HUES48 (cell line): ENCODE measurements around the gene CASTOR2.

ENCODE experiments used
- H3K27ac ChIP-seq: one replicate; pipeline ENCODE4 v1.7.0; 2013; ENCODE audit warnings: low read depth, low read length, inconsistent platforms
- H3K27me3 ChIP-seq: 2 replicates; pipeline ENCODE4 v1.6.1; 2013; ENCODE audit warnings: mild to moderate bottlenecking, low read length; ENCODE audit not compliant: control insufficient read depth, insufficient read depth
- H3K36me3 ChIP-seq: 2 replicates; pipeline ENCODE4 v1.6.1; 2013; ENCODE audit warnings: low read length; ENCODE audit not compliant: control insufficient read depth, insufficient read depth
- H3K4me1 ChIP-seq: 2 replicates; pipeline ENCODE4 v1.6.1; 2013; ENCODE audit warnings: mild to moderate bottlenecking, low read length; ENCODE audit not compliant: control insufficient read depth, insufficient read depth
- H3K4me3 ChIP-seq: 2 replicates; pipeline ENCODE4 v1.5.1; 2013; ENCODE audit warnings: mild to moderate bottlenecking, low read depth, low read length
- H3K9ac ChIP-seq: 2 replicates; pipeline ENCODE4 v1.6.1; 2013; ENCODE audit warnings: mild to moderate bottlenecking, low read depth, low read length, moderate library complexity
- H3K9me3 ChIP-seq: 2 replicates; pipeline ENCODE4 v1.6.1; 2013; ENCODE audit warnings: low read length; ENCODE audit not compliant: control insufficient read depth, insufficient read depth

CASTOR2 gene

GRCh38 chr7:75039166-75039565 lies 74.7 kb downstream of the CASTOR2 start:
- no peaks in the 10 kb centered on the region for H3K27me3 ChIP-seq
- no peaks in the 10 kb centered on the region for H3K9me3 ChIP-seq
- no peaks in the 10 kb centered on the region for H3K4me1 ChIP-seq
- no peak overlapping the region for H3K27ac ChIP-seq
- H3K9ac ChIP-seq = no peak overlapping the region
- peaks cover 23% of the 10 kb centered on the region for H3K36me3 ChIP-seq
- no peak overlapping the region for H3K4me3 ChIP-seq

DNA sequence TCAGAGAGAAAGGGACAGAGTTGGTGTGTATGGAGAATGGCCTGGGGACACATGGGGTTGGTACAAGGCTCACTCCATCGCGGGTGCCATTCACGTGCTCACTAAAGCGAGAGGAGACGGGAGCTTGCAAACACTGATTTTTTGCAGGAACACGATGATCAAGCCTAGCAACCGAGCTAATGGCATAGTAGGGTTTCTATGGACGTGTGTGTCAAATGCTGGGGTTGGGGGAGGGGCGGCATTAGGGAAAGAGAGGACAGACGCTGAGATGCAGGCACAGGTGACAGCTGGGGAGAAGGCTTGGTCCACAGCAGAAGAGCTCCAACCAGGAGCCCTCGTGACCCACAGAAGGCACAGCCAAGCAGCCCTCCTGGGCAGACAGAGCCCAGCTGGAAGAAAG lies 75.2 kb downstream of the CASTOR2 start:
- H3K27ac ChIP-seq = no peak overlapping the region
- no peaks in the 10 kb centered on the region for H3K9me3 ChIP-seq
- H3K4me1 ChIP-seq = no peaks in the 10 kb centered on the region
- no peaks in the 10 kb centered on the region for H3K27me3 ChIP-seq
- no peak overlapping the region for H3K4me3 ChIP-seq
- peaks cover 23% of the 10 kb centered on the region for H3K36me3 ChIP-seq
- no peak overlapping the region for H3K9ac ChIP-seq

DNA sequence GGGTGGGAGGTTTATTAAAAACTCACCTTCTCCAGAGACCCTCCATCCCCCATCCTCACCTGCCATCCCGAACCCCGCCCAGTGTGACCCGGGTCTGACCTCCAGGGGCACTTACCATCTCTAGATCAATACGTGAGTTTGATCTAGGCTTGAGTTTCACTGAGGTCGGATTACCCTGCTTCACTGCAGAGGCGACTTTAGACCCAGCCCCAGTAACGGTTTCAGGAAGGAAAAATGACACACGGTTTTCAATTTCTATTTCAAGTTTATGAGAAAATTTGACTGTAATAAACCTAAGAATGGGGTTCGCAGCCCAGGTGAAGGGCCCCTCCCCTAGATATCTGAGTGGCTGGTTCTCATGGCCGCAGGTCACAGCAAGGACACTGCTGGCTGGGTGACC lies 76.0 kb downstream of the CASTOR2 start:
- Histone ChIP-seq H3K27ac (no peak overlapping the region), H3K4me3 (no peak overlapping the region), H3K36me3 (peaks cover 23% of the 10 kb centered on the region), H3K27me3 (no peaks in the 10 kb centered on the region), H3K4me1 (no peaks in the 10 kb centered on the region), H3K9ac (no peak overlapping the region), H3K9me3 (no peaks in the 10 kb centered on the region)

GRCh38 chr7:75042286-75042685 lies 77.8 kb downstream of the CASTOR2 start:
- no peaks in the 10 kb centered on the region for H3K9me3 ChIP-seq
- no peak overlapping the region for H3K27ac ChIP-seq
- no peak overlapping the region for H3K9ac ChIP-seq
- H3K4me1 ChIP-seq = 0 out of 2 replicates have a peak, but pooled peaks cover 3% of the 10 kb centered on the region
- H3K4me3 ChIP-seq = no peak overlapping the region
- peaks cover 30% of the 10 kb centered on the region for H3K36me3 ChIP-seq
- no peaks in the 10 kb centered on the region for H3K27me3 ChIP-seq

- Histone ChIP-seq H3K9ac (no peak overlapping the region), H3K9me3 (no peaks in the 10 kb centered on the region), H3K36me3 (peaks cover 30% of the 10 kb centered on the region), H3K27me3 (no peaks in the 10 kb centered on the region), H3K4me1 (0 out of 2 replicates have a peak, but pooled peaks cover 3% of the 10 kb centered on the region), H3K4me3 (no peak overlapping the region), H3K27ac (no peak overlapping the region)
Observed at GRCh38 chr7:75042831-75043703, 78.6 kb downstream of the CASTOR2 start.

DNA sequence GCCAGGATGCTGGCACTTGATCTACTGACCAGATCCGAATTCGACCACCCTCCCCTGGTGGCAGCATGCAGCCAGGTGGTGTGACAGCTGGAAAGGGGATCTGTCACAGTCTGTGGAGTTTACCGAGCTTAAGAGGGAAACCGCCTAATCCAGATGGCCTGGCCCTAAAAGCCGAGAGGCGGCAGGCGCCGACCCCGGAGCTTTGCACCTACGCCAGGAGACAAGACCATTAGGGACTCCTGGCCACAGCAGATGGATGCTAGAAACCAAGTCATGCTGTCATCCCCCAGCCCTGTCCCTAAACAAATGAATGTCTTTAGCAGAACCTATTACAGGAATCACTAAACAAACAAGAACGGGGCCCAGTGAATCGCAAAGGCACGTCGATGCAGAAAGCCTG lies 81.4 kb downstream of the CASTOR2 start:
- Histone ChIP-seq H3K4me1 (0 out of 2 replicates have a peak, but pooled peaks cover 3% of the 10 kb centered on the region), H3K27ac (no peak overlapping the region), H3K9ac (no peak overlapping the region), H3K36me3 (peaks cover 55% of the 10 kb centered on the region), H3K27me3 (no peaks in the 10 kb centered on the region), H3K4me3 (no peak overlapping the region), H3K9me3 (no peaks in the 10 kb centered on the region)

GRCh38 chr7:75048435-75049379 lies 84.2 kb downstream of the CASTOR2 start:
- Histone ChIP-seq H3K4me3 (no peak overlapping the region), H3K4me1 (0 out of 2 replicates have a peak, but pooled peaks cover 3% of the 10 kb centered on the region), H3K9ac (no peak overlapping the region), H3K27me3 (no peaks in the 10 kb centered on the region), H3K9me3 (no peaks in the 10 kb centered on the region), H3K36me3 (peaks cover 55% of the 10 kb centered on the region), H3K27ac (no peak overlapping the region)

DNA sequence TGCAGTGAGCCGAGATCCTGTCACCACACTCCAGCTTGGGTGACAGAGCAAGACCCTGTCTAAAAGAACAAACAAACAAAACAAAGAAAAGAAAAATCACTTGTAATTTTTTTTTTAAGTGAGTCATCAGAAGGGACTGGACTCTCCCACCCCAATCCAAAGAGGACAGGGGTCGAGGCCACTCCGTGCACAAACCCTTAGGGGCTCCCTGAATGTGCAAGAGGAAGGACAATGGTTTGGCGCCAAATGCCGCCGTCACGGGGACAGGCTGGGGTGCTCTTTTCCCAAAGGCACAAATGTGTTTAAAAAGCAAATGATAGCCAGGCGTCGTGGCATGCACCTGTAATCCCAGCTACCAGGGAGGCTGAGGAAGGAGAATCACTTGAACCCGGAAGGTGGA lies 85.3 kb downstream of the CASTOR2 start:
- Histone ChIP-seq H3K27ac (no peak overlapping the region), H3K4me3 (no peak overlapping the region), H3K27me3 (no peaks in the 10 kb centered on the region), H3K9me3 (no peaks in the 10 kb centered on the region), H3K9ac (no peak overlapping the region), H3K4me1 (0 out of 2 replicates have a peak, but pooled peaks cover 3% of the 10 kb centered on the region), H3K36me3 (peaks cover 62% of the 10 kb centered on the region)

- Histone ChIP-seq H3K27me3 (no peaks in the 10 kb centered on the region), H3K4me1 (0 out of 2 replicates have a peak, but pooled peaks cover 3% of the 10 kb centered on the region), H3K36me3 (peaks cover 69% of the 10 kb centered on the region), H3K27ac (no peak overlapping the region), H3K9ac (no peak overlapping the region), H3K9me3 (no peaks in the 10 kb centered on the region), H3K4me3 (no peak overlapping the region)
Observed at GRCh38 chr7:75050501-75050900, 86.0 kb downstream of the CASTOR2 start.

DNA sequence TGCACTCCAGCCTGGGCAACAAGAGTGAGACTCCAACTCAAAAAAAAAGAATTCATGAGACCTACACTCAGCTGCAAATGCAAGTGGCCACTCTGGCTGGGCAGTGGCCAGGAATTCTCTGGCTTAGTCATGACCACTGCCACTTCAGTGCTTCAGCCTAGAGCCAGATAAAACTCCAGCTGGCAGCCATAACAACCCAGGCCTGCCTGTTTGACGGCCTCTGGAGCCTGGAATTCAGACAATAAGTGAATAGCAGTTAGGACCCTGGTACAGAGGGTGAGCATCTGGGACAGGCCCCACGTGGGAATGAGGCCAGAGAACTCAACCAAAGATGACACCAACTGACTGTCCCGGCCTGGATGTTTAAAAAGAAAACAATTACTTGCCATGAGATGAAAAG lies 90.2 kb downstream of the CASTOR2 start:
- no peak overlapping the region for H3K9ac ChIP-seq
- no peaks in the 10 kb centered on the region for H3K4me1 ChIP-seq
- no peaks in the 10 kb centered on the region for H3K9me3 ChIP-seq
- H3K4me3 ChIP-seq = no peak overlapping the region
- H3K36me3 ChIP-seq = peaks cover 88% of the 10 kb centered on the region
- H3K27ac ChIP-seq = no peak overlapping the region
- H3K27me3 ChIP-seq = no peaks in the 10 kb centered on the region

DNA sequence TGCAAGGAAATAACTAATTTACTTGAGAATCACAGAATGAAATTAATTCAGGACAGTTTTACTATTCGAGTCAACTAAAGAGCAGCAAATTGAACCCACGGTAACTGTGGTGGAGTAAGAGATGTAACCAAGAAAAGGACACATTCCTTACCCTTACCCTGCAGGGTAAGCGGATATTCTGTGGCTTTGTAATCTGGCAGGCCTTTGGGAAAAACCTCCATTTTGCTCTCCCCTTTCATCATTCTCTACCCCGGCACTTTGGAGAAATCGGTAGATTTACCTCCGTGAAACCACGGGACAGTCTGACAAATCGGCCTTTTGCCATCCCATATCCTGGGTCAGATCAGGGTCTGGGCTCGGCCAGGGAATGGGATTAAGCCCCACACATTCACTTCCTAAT lies 90.7 kb downstream of the CASTOR2 start:
- no peak overlapping the region for H3K4me3 ChIP-seq
- H3K9ac ChIP-seq = no peak overlapping the region
- H3K4me1 ChIP-seq = no peaks in the 10 kb centered on the region
- no peak overlapping the region for H3K27ac ChIP-seq
- peaks cover 90% of the 10 kb centered on the region for H3K36me3 ChIP-seq
- H3K9me3 ChIP-seq = no peaks in the 10 kb centered on the region
- H3K27me3 ChIP-seq = no peaks in the 10 kb centered on the region
